ACHN (cell line): Measurements from ENCODE around the gene CDH12.
"Not testable (repeated sequence)": the region's sequence is repeated elsewhere in the genome, so short reads cannot be mapped to it uniquely, and the experiment has no call there.

ENCODE experiments used
- DNase-seq: peaks from one replicate; pipeline ENCODE4 v3.0.0-alpha.2; 2015
- in situ Hi-C: cut with HindIII; loops from 2 replicates; pipeline ENCODE4 v1.10.0; 2017; ENCODE audit warnings: low sequenced_read_pairs, low pct_ligation_motif_present, low pct_unique_long_range_greater_than_20kb

The CDH12 gene

DNA sequence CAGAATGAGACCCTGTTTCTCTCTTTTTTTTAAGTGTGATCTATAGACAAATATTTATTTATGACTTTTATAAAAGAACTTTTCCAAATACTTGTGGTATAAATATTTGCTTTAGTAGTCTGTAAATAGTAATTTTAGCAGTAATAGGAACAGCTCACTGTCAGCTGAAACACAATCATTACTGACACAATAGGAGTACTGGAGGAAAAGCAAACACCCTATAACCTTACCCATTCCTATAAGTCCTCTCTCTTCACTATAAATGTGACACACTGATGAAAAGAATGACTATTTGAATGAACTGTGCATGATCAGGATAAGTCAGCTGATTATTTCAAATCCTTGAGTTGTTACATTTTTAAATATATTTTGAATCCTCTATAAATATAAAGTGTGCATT, 72.4 kb downstream of the CDH12 start:
- in situ Hi-C loops = no loop called here
- DNase-seq = no peak

DNA sequence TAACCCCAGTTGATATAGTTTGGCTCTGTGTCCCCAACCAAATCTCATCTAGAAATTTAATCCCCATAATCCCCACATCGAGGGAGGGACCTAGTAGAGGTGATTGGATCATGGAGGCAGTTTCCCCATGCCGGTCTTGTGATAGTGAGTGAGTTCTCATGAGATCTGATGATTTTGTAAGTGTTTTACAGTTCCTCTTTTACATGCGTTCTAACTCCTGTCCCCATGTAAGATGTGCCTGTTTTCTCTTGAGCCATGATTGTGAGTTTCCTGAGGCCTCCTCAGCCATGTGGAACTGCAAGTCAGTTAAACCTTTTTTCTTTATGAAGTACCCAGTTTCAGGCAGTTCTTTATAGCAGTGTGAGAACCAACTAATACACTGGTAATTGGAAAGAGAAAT, 73.6 kb downstream of the CDH12 start:
- DNase-seq = no peak
- in situ Hi-C loops = no loop called here

DNA sequence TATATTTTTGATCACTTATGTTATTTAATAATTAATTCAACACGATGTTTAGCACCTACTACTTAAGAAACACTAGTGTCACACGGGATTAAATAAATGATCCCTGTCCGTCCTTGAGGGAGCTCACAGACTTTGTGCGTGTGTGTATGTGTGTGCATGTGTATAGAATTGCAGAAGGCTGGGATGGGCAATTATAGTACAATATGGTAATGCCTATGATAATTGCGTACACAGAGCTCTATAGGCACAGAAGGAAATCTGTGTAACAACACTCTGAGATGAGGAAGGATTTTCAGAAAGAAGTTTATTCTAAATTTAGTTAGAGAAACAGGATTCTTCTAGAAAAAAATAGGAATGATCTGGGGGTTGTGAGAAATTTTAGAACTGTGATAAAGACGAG, 76.9 kb downstream of the CDH12 start:
- in situ Hi-C loops = no loop called here
- no peak for DNase-seq

- DNase-seq, in situ Hi-C loops: not testable (repeated sequence)
These were observed 78.9 kb downstream of the CDH12 start for GRCh38 chr5:22774214-22774613.

DNA sequence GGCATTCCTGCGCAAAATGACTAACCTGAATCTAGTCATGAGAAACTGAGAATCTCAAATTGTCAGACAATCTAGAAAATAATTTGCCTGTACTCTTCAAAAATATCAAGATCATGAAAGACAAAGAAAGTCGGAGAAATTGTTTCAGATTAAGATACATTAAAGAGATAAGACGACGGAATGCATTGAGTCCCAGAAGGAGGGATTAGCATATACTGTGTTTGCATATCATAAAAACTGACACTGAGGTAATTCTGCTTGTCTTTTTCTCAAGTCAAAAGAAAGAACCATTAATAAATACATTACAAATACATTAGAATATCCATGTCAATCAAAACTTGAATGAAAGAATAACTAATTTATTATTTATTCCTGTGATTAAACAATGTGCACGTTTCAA, 88.4 kb downstream of the CDH12 start:
- DNase-seq = no peak
- in situ Hi-C loops = no loop called here

DNA sequence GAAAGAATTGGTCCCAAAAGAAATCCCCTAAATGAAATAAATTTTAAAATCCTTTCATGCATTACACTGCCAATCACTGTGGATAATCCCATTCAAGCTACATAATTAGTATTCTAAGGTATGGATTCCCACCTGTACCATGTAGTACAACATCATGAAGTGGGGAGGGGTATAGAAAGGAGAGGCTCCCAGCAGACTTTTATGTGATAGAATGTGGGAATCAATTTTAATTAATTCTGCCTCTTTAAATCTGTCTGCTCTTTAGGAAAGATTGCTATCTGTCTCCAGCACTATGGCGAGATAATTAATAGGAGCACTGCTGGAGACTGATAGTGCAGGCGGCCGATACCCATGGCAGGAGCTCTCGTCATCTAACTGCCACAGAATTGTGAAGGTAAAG, 95.4 kb downstream of the CDH12 start:
- in situ Hi-C loops = no loop called here
- no peak for DNase-seq

- DNase-seq = no peak
- in situ Hi-C loops = no loop called here
These were observed 99.0 kb downstream of the CDH12 start for GRCh38 chr5:22754155-22754554.

DNA sequence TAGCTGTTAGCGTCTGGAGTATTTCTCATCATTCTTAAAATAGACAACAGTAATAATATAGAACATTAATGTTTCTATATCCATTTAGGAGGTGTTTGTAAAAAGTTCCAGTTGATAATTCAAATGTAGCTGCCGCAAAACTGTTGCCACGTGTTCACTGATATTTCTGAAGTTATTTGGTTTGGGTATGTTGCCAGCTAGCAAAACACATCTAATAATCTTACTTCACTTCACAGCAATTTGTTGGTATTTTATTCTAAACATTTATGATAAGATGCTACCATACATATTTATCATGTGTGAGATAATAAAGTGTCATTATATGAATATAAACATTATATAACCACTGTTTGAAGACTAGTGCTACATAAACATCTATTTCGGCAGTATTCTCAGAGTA, 101.6 kb downstream of the CDH12 start:
- no peak for DNase-seq
- in situ Hi-C loops = no loop called here

DNA sequence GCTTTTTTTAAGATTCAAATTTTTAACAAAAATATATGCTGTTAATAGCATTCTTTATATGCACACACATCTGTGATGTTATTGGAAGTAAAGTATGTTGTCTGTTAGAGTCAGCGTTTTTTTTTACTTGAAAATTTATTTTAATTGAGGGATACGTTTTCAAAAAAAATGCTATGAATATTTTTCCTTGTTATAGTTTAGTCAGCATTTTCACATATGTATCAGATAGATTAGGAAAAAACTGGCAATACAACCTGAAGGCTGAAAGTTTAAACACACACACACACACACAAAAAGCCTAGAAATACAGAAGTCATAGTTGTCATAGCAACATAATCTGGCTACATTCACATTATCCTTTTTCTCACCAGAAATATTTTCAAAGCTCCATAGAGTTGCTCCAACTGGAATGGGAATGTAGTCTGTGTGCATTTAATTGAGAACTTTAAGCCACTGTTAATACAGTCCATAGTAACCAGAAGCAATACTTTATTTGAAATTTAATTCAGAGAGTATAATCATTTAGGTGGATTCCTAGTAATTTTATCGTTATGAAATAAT, 116.6 kb downstream of the CDH12 start:
- no peak for DNase-seq
- in situ Hi-C loops = no loop called here

DNA sequence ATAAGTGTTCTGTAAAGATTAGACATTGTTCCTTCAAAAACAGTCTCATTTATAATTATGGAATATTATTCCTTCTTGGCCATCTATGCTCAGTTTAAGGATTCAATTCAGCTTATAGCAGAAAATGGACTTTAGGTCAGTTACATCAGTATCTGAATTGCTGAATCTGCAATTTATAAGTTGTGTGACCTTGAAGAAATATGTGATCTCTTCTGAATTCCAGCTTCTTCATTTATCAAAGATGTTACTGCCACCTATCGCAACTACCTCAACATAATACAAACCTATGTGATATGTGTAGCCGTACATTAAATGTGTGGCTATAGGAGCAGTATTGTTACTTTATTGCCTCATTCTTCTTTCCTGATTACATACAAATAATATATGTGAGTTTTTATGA, 118.2 kb downstream of the CDH12 start:
- DNase-seq = no peak
- in situ Hi-C loops = no loop called here

DNA sequence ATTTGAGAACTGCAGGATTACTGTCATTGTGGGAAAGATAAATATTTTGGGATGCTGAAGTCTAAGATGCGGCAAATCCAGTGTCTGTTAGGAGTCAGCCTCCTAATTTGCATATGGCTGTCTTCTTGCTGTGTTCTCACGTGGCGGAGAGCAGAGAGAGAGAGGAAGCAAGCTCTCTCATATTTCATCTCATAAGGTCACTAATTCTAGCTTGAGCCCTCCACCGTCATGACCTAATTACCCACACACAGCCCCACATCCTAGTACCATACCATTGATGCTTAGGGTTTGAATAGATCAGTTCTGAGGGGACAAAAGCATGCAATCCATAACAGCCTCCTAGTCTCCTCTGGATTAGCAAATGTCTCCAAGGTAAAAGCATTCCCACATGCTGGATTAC, 124.5 kb downstream of the CDH12 start:
- DNase-seq = no peak

GRCh38 chr5:22722491-22722890, 130.7 kb downstream of the CDH12 start:
- in situ Hi-C loops = no loop called here
- no peak for DNase-seq

More for the DNA sequence above, 124.5 kb downstream of the CDH12 start:
- in situ Hi-C loops = no loop called here

DNA sequence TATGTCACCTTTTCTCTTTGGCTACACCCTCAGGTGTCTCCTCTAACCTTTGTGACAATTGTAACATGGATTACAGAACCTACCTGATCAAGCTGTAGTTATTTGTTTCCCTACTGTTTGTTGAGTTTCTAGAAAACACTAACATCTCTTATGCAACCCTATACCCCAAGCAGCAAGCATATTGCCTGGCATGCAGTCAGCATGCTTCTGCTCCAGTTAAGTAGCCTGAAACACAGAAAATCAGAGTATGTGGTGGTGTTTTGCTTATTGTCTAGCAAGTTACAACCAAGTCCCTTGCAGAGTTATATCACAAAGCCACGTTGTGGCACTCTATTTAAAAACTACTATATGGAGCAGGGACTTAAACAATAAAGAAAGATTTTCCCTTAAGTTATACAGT, 131.1 kb downstream of the CDH12 start:
- in situ Hi-C loops = no loop called here
- DNase-seq = no peak

DNA sequence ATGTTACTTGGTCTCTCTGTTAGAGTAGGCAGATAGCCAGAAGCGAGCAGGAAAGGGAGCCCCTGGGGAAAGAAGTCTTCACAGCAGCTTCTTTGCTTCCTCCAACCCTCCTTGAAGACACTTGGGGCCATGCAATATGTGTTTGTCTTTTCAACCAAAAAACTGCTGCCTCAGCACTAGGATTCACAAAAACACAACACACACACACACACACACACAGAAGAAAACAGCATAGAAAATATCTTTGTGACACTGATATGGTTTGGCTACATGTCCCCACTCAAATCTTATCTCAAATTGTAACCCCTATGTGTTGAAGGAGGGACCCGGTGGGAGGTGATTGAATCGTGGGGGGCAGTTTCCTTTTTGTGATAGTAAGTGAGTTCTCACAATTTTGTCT, 133.3 kb downstream of the CDH12 start:
- no peak for DNase-seq
- in situ Hi-C loops = no loop called here

- DNase-seq = no peak
- in situ Hi-C loops = no loop called here
These were observed 142.5 kb downstream of the CDH12 start for GRCh38 chr5:22710660-22711059.

GRCh38 chr5:22709743-22710142, 143.4 kb downstream of the CDH12 start:
- in situ Hi-C loops = no loop called here

DNA sequence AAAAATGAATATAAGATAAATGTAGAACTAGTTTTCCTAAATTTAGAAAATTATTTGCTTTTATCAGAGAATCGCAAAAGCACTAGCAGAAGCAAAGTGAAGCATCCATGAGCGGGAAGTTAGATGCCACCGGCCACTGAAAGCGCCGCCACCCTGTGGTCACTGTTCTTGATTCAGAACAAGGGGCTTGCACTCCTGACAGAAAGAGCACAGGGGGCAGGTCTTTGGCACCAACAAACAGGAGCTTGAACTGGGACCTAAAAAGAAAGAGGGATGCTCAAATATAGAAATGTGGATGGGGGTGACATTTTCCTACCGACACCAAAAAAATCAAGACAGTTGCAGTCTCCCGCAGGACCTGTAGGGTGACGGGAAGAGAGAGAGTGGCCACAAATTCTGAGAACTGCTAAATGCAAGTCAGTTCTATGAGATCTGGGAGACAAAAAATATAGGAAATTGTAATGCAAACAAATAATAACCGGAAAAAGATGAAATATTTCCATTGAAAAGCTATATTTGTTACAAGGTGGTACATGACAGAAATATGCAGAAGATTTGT, 144.3 kb downstream of the CDH12 start:
- in situ Hi-C loops = no loop called here
- no peak for DNase-seq

More at GRCh38 chr5:22709743-22710142, 143.4 kb downstream of the CDH12 start:
- no peak for DNase-seq

GRCh38 chr5:22706901-22707300, 146.2 kb downstream of the CDH12 start:
- DNase-seq = no peak
- in situ Hi-C loops = no loop called here

- in situ Hi-C loops = no loop called here
- DNase-seq = no peak
These were observed 153.8 kb downstream of the CDH12 start for GRCh38 chr5:22699319-22699718.

DNA sequence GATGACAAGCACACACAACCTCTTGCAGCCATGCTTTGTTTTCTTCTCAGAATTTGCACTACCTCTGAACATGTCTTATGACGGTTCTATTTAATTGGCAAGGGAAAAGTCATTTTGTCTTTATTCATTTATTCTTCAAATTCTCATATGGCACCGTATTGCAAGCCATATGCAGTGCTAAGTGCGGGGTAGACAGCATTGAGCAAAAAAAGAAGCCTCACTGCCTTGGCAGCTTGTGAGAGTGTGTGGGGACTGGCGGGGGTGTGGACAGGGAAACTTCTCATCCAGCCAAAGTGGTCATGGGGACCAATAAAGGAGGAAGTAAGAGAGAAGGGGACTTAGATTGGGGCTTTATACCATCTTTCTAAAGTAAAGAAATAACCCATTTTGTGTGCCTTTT, 160.0 kb downstream of the CDH12 start:
- no peak for DNase-seq
- in situ Hi-C loops = no loop called here

- DNase-seq = no peak
- in situ Hi-C loops = no loop called here
These were observed 170.1 kb downstream of the CDH12 start for GRCh38 chr5:22683050-22683449.
